ENCODE data around the gene YPEL2. TPM values are rescaled to one million over a fixed set of nuclear protein-coding genes. Genes with fewer than 3 reads are reported as not detected.

The YPEL2 gene
- total RNA-seq, 1 experiment from 2014 or later = 0.98 TPM

- Mint-ChIP-seq H3K4me3 (no peak overlapping the region), H3K4me1 (no peaks in the 10 kb centered on the region; a peak in 1 of 4 replicates), H3K27ac (no peak overlapping the region), H3K9me3 (peaks cover under 1 to 5% of the 10 kb centered on the region in 2 experiments; a peak in 4 of 5 replicates), H3K36me3 (ENCODE audit: insufficient read depth in 1 of 3, low read depth in 3 of 3) (no peaks in the 10 kb centered on the region), H3K27me3 (ENCODE audit: low read depth) (peaks cover 10% of the 10 kb centered on the region)
- no peak overlapping the region for H3K56ac ChIP-seq (ENCODE audit: insufficient read length, low read depth, low read length)
- H3K9ac ChIP-seq (ENCODE audit: extremely low read depth, insufficient read length, low read length) = no peak overlapping the region
- H3K23me2 ChIP-seq (ENCODE audit: insufficient read length, low read depth, low read length, poor library complexity, severe bottlenecking) = no peaks in the 10 kb centered on the region
- no peak overlapping the region for H4K91ac ChIP-seq (ENCODE audit: insufficient read length, low read depth, low read length)
- H3K9me3 ChIP-seq (ENCODE audit: control insufficient read depth, low read depth, low read length) = no peaks in the 10 kb centered on the region
- WGBS (ENCODE audit: extremely low coverage, insufficient read length, low lambda C conversion rate) = no CpG with 5 or more reads among the region's 4 CpGs
- H3K18ac ChIP-seq (ENCODE audit: insufficient read length, low read depth, low read length) = no peak overlapping the region
- H2BK12ac ChIP-seq (ENCODE audit: insufficient read length, low read depth, low read length) = no peak overlapping the region
- H2AK5ac ChIP-seq (ENCODE audit: insufficient read length, low read length) = no peak overlapping the region
- no peaks in the 10 kb centered on the region for H3K79me1 ChIP-seq (ENCODE audit: insufficient read depth, low read depth, low read length, poor library complexity, severe bottlenecking)
- H2BK120ac ChIP-seq (ENCODE audit: low read depth, low read length, poor library complexity, severe bottlenecking) = no peak overlapping the region
- H3K23ac ChIP-seq (ENCODE audit: insufficient read length, low read depth, low read length) = no peak overlapping the region
- H3K4me2 ChIP-seq (ENCODE audit: insufficient read depth, insufficient read length, low read length) = no peak overlapping the region
- H3K27me3 ChIP-seq (ENCODE audit: insufficient read depth, low read length) = no peaks in the 10 kb centered on the region
- no peak overlapping the region for H2BK15ac ChIP-seq (ENCODE audit: low read depth, low read length)
- DNase-seq = no peak
- H3K79me2 ChIP-seq (ENCODE audit: insufficient read depth, low read length) = no peaks in the 10 kb centered on the region
- TF ChIP-seq CTCF (conservative IDR thresholded peaks at IDR 0.05) = no peak
- H3K4me1 ChIP-seq (ENCODE audit: insufficient read depth, low read length) = no peaks in the 10 kb centered on the region
- no peak overlapping the region for H2BK20ac ChIP-seq (ENCODE audit: low read depth, low read length, poor library complexity, severe bottlenecking)
- no peak overlapping the region for H4K5ac ChIP-seq (ENCODE audit: insufficient read length, low read depth, low read length)
- H4K20me1 ChIP-seq (ENCODE audit: control insufficient read depth, insufficient read depth, insufficient read length) = no peaks in the 10 kb centered on the region
- no peak overlapping the region for H3K27ac ChIP-seq (ENCODE audit: insufficient read length, low read depth, low read length)
- no peak overlapping the region for H2BK5ac ChIP-seq (ENCODE audit: insufficient read length, low read length)
- H4K8ac ChIP-seq (replicated peaks; ENCODE audit: insufficient read length, low read depth, low read length) = no peak overlapping the region
- H2AFZ ChIP-seq (ENCODE audit: low read length) = no peak overlapping the region
- H3T11ph ChIP-seq (ENCODE audit: low read length) = no peak overlapping the region
- H3K14ac ChIP-seq (ENCODE audit: insufficient read depth, low read length) = no peak overlapping the region
- H3K4ac ChIP-seq (ENCODE audit: low read depth, low read length) = no peak overlapping the region
These were observed 84.7 kb downstream of the YPEL2 start for GRCh38 chr17:59416184-59416583.
